Left lung (tissue), 10 donors: ENCODE measurements around the gene DECR2. TPM values are rescaled to one million over a fixed set of nuclear protein-coding genes. Genes with fewer than 3 reads are reported as not detected.
A peak's percentile ranks its signal among the peaks of the same experiment; 100 is the strongest.

ENCODE experiments used
- ATAC-seq: fragments of 200-7000 bp; cut with Tn5 transposase; one replicate; pipeline ENCODE4 v1.9.1; 2020; ENCODE audit warnings: moderate library complexity
- DNase-seq, 4 donors: peaks; one replicate each; pipeline ENCODE4 v3.0.0-alpha.2; 2013 to 2020
- H3K27ac ChIP-seq, 2 donors: fragments of 200-600 bp; sonication (generic) in 1 of 2; one replicate each; pipeline versions ENCODE4 v1.5.0 to v1.8.0; 2020 to 2021
- H3K27me3 ChIP-seq, 2 donors: fragments of 200-600 bp; sonication (generic) in 1 of 2; one replicate each; pipeline versions ENCODE4 v1.5.0 to v1.8.0; 2020 to 2021
- H3K36me3 ChIP-seq, 2 donors: fragments of 200-600 bp; sonication (generic) in 1 of 2; one replicate each; pipeline versions ENCODE4 v1.5.0 to v1.8.0; 2020 to 2021
- H3K4me1 ChIP-seq, 2 donors: fragments of 200-600 bp; one replicate each; pipeline ENCODE4 v1.8.0; 2021
- H3K4me3 ChIP-seq, 2 donors: fragments of 200-600 bp; sonication (generic) in 1 of 2; one replicate each; pipeline versions ENCODE4 v1.5.0 to v1.8.0; 2020 to 2021; ENCODE audit warnings: mild to moderate bottlenecking in 1 of 2
- H3K9me3 ChIP-seq, 2 donors: fragments of 200-600 bp; sonication (generic) in 1 of 2; one replicate each; pipeline versions ENCODE4 v1.5.0 to v1.8.0; 2020 to 2021
- CTCF ChIP-seq, 2 donors: fragments of 200-600 bp; sonication (generic) in 1 of 2; IDR thresholded peaks; one replicate each; pipeline versions ENCODE4 v1.5.0 to v1.8.0; 2021; ENCODE audit warnings: antibody characterized with exemption in 2 of 2
- intact Hi-C, 2 donors: fragments of 100-400 bp; cut with DNase I; formaldehyde crosslinking; loops; one replicate each; pipeline versions ENCODE4 v1.11.2 to v1.14.2; 2022
- polyA plus RNA-seq, 6 donors: library from polyadenylated mRNA; unstranded; fragments of 120-200 nt; gene quantifications; one replicate each; pipeline ENCODE4 v1.2.1, GENCODE V29; 2013; ENCODE audit not compliant: insufficient read length in 6 of 6
- total RNA-seq, 2 donors: library from RNA; stranded (reverse); fragmentation: NEBNext Ultra II Directional; extraction: Animal tissue kit (Norgen Biotek cat#: 25700); gene quantifications; one replicate each; pipeline ENCODE4 v1.2.1, GENCODE V29; 2021
- donor health status: DM: no; HTN: yes; CAD: no.
- donor health status: DM: no; HTN: no; CAD: no.

DECR2 gene
- total and polyA plus RNA-seq, 8 donors, result 10.3 to 25.1 (median 16.7) TPM

GRCh38 chr16:457732-458400, 56.2 kb downstream of the DECR2 start:
- TF ChIP-seq CTCF (IDR thresholded peaks at IDR 0.05), result no peak
- no peak overlapping the region for H3K4me3 ChIP-seq
- peaks cover 0 to 14% of the 10 kb centered on the region in 2 donors for H3K4me1 ChIP-seq
- H3K36me3 ChIP-seq, result peaks cover 0 to 9% of the 10 kb centered on the region in 2 donors
- H3K27ac ChIP-seq, result peak overlapping the region; percentile 48 to 68
- DNase-seq, result peak in 2 of 4 donors; percentile 14 to 44
- no peaks in the 10 kb centered on the region for H3K9me3 ChIP-seq
- ATAC-seq, result peak; percentile 58
- intact Hi-C loops, result no loop called here
- H3K27me3 ChIP-seq, result no peaks in the 10 kb centered on the region

- Histone ChIP-seq H3K36me3 (peaks cover 0 to 9% of the 10 kb centered on the region in 2 donors), H3K4me1 (peaks cover 0 to 14% of the 10 kb centered on the region in 2 donors), H3K4me3 (no peak overlapping the region), H3K27ac (no peak overlapping the region), H3K27me3 (no peaks in the 10 kb centered on the region), H3K9me3 (no peaks in the 10 kb centered on the region)
- no peak for DNase-seq
- intact Hi-C loops, result no loop called here
- ATAC-seq, result no peak
- no peak for TF ChIP-seq CTCF (IDR thresholded peaks at IDR 0.05)
Observed at GRCh38 chr16:459761-460160, 58.1 kb downstream of the DECR2 start.

GRCh38 chr16:460787-461186, 59.1 kb downstream of the DECR2 start:
- Histone ChIP-seq H3K4me3 (no peak overlapping the region), H3K9me3 (no peaks in the 10 kb centered on the region), H3K27ac (no peak overlapping the region), H3K36me3 (peaks cover 0 to 9% of the 10 kb centered on the region in 2 donors), H3K27me3 (no peaks in the 10 kb centered on the region), H3K4me1 (peaks cover 0 to 14% of the 10 kb centered on the region in 2 donors)
- no peak for DNase-seq
- TF ChIP-seq CTCF (IDR thresholded peaks at IDR 0.05), result no peak
- intact Hi-C loops, result no loop called here
- ATAC-seq, result no peak

Other genes with a start within 250 kb of the DECR2 start
- not detected for gene HBZ, start 249.2 kb upstream of the DECR2 start, total RNA-seq
- 1 to 10 TPM in 5 of 6 donors, under 1 TPM in 1; 0.52 to 8.7 (median 4.2) TPM for gene HBZ, start 249.2 kb upstream of the DECR2 start, polyA plus RNA-seq
- gene HBM, start 235.9 kb upstream of the DECR2 start, total RNA-seq, result not detected
- 10 to 100 TPM in 2 of 6 donors, 1 to 10 TPM in 4; 2.8 to 12.6 (median 6.9) TPM for gene HBM, start 235.9 kb upstream of the DECR2 start, polyA plus RNA-seq
- gene HBA2, start 229.0 kb upstream of the DECR2 start, total RNA-seq, result 100 to 1,000 TPM; 142 to 149 TPM
- 1,000 to 10,000 TPM in 5 of 6 donors, 100 to 1,000 TPM in 1; 922 to 5,766 (median 2,352) TPM for gene HBA2, start 229.0 kb upstream of the DECR2 start, polyA plus RNA-seq
- 100 to 1,000 TPM; 159 to 211 TPM for gene HBA1, start 225.2 kb upstream of the DECR2 start, total RNA-seq
- gene HBA1, start 225.2 kb upstream of the DECR2 start, polyA plus RNA-seq, result 1,000 to 10,000 TPM in 4 of 6 donors, 100 to 1,000 TPM in 2; 599 to 3,734 (median 1,618) TPM
- not detected for gene HBQ1, start 221.4 kb upstream of the DECR2 start, total RNA-seq
- gene HBQ1, start 221.4 kb upstream of the DECR2 start, polyA plus RNA-seq, result 1 to 10 TPM in 3 of 6 donors, under 1 TPM in 3; 0.42 to 1.8 (median 1.1) TPM
- 10 to 100 TPM; 55.5 to 62.7 TPM for gene LUC7L, start 172.4 kb upstream of the DECR2 start, total RNA-seq
- 100 to 1,000 TPM; 108 to 173 (median 149) TPM for gene LUC7L, start 172.4 kb upstream of the DECR2 start, polyA plus RNA-seq
- 10 to 100 TPM; 63.5 to 92.6 TPM for gene FAM234A, start 167.1 kb upstream of the DECR2 start, total RNA-seq
- gene FAM234A, start 167.1 kb upstream of the DECR2 start, polyA plus RNA-seq, result 10 to 100 TPM; 49.7 to 61.5 (median 55.5) TPM
- 1 to 10 TPM; 3.9 to 8.3 TPM for gene RGS11, start 125.9 kb upstream of the DECR2 start, total RNA-seq
- 1 to 10 TPM; 1.8 to 6.0 (median 3.7) TPM for gene RGS11, start 125.9 kb upstream of the DECR2 start, polyA plus RNA-seq
- gene ARHGDIG, start 121.3 kb upstream of the DECR2 start, total RNA-seq, result 1 to 10 TPM; 1.0 to 1.1 TPM
- 1 to 10 TPM in 2 of 6 donors, under 1 TPM in 3, not detected in 1; 0.52 to 2.6 (median 0.97) TPM for gene ARHGDIG, start 121.3 kb upstream of the DECR2 start, polyA plus RNA-seq
- under 1 TPM; 0.32 to 0.60 TPM for gene PDIA2, start 118.7 kb upstream of the DECR2 start, total RNA-seq
- gene PDIA2, start 118.7 kb upstream of the DECR2 start, polyA plus RNA-seq, result 1 to 10 TPM in 1 of 6 donors, under 1 TPM in 5; 0.29 to 1.2 (median 0.67) TPM
- gene AXIN1, start 49.2 kb upstream of the DECR2 start, total RNA-seq, result 10 to 100 TPM; 21.7 to 22.7 TPM
- gene AXIN1, start 49.2 kb upstream of the DECR2 start, polyA plus RNA-seq, result 10 to 100 TPM; 14.0 to 23.4 (median 17.5) TPM
- 10 to 100 TPM; 45.4 to 48.1 TPM for gene MRPL28, start 31.3 kb upstream of the DECR2 start, total RNA-seq
- gene MRPL28, start 31.3 kb upstream of the DECR2 start, polyA plus RNA-seq, result 10 to 100 TPM; 39.6 to 59.4 (median 48.5) TPM
- gene PGAP6, start 19.9 kb upstream of the DECR2 start, total RNA-seq, result 10 to 100 TPM; 76.3 to 88.4 TPM
- 10 to 100 TPM; 37.3 to 52.8 (median 41.8) TPM for gene PGAP6, start 19.9 kb upstream of the DECR2 start, polyA plus RNA-seq
- 10 to 100 TPM; 72.3 to 78.1 TPM for gene NME4, start 4.7 kb upstream of the DECR2 start, total RNA-seq
- 100 to 1,000 TPM; 149 to 199 (median 168) TPM for gene NME4, start 4.7 kb upstream of the DECR2 start, polyA plus RNA-seq
- 10 to 100 TPM; 28.1 to 38.0 TPM for gene RAB11FIP3, start 23.8 kb downstream of the DECR2 start, total RNA-seq
- 10 to 100 TPM; 48.8 to 64.0 (median 56.7) TPM for gene RAB11FIP3, start 23.8 kb downstream of the DECR2 start, polyA plus RNA-seq
- 10 to 100 TPM; 33.8 to 57.2 TPM for gene CAPN15, start 125.8 kb downstream of the DECR2 start, total RNA-seq
- 10 to 100 TPM; 16.7 to 45.3 (median 26.0) TPM for gene CAPN15, start 125.8 kb downstream of the DECR2 start, polyA plus RNA-seq
- not detected for gene PRR35, start 158.5 kb downstream of the DECR2 start, total RNA-seq
- gene PRR35, start 158.5 kb downstream of the DECR2 start, polyA plus RNA-seq, result under 1 TPM in 1 of 6 donors, not detected in 5; 0.06 TPM
- gene NHLRC4, start 165.1 kb downstream of the DECR2 start, total RNA-seq, result 1 to 10 TPM in 1 of 2 donors, under 1 TPM in 1; 0.99 to 2.0 TPM
- gene NHLRC4, start 165.1 kb downstream of the DECR2 start, polyA plus RNA-seq, result 1 to 10 TPM; 2.2 to 3.4 (median 3.1) TPM
- 10 to 100 TPM; 51.0 to 68.5 TPM for gene PIGQ, start 168.1 kb downstream of the DECR2 start, total RNA-seq
- 10 to 100 TPM; 32.9 to 46.2 (median 36.8) TPM for gene PIGQ, start 168.1 kb downstream of the DECR2 start, polyA plus RNA-seq
- gene RAB40C, start 188.2 kb downstream of the DECR2 start, total RNA-seq, result 10 to 100 TPM; 32.1 to 32.9 TPM
- 10 to 100 TPM; 17.6 to 31.1 (median 22.4) TPM for gene RAB40C, start 188.2 kb downstream of the DECR2 start, polyA plus RNA-seq
- gene WFIKKN1, start 229.1 kb downstream of the DECR2 start, total RNA-seq, result 1 to 10 TPM in 1 of 2 donors, under 1 TPM in 1; 0.58 to 1.4 TPM
- gene WFIKKN1, start 229.1 kb downstream of the DECR2 start, polyA plus RNA-seq, result under 1 TPM; 0.11 to 0.85 (median 0.41) TPM
- 10 to 100 TPM; 69.3 to 70.4 TPM for gene METTL26, start 234.4 kb downstream of the DECR2 start, total RNA-seq
- 10 to 100 TPM; 37.2 to 59.4 (median 49.5) TPM for gene METTL26, start 234.4 kb downstream of the DECR2 start, polyA plus RNA-seq
- gene MCRIP2, start 239.9 kb downstream of the DECR2 start, total RNA-seq, result 10 to 100 TPM; 41.5 to 42.5 TPM
- 10 to 100 TPM in 3 of 6 donors, 1 to 10 TPM in 3; 6.8 to 14.5 (median 9.8) TPM for gene MCRIP2, start 239.9 kb downstream of the DECR2 start, polyA plus RNA-seq
- gene WDR90, start 247.5 kb downstream of the DECR2 start, total RNA-seq, result 10 to 100 TPM; 27.3 to 41.3 TPM
- 10 to 100 TPM; 39.1 to 63.0 (median 44.4) TPM for gene WDR90, start 247.5 kb downstream of the DECR2 start, polyA plus RNA-seq